ENCODE results near the gene RAB44. TPM values are rescaled to one million over a fixed set of nuclear protein-coding genes. Genes with fewer than 3 reads are reported as not detected.
A peak's percentile ranks its signal among the peaks of the same experiment; 100 is the strongest.

RAB44 gene
- total RNA-seq, 1 donor from 2014 or later = 0.20 TPM

GRCh38 chr6:36780442-36781177 lies 83.0 kb downstream of the RAB44 start:
- no peaks in the 10 kb centered on the region for H3K36me3 Mint-ChIP-seq (ENCODE audit: low read depth)
- H3K4me1 Mint-ChIP-seq = peaks cover 25% of the 10 kb centered on the region
- POLR2A ChIA-PET = interaction anchor here (1.2 to 3.2 kb wide), 4 partner anchors 11 to 25 kb away, joined by 3 to 13 read pairs (median 7); no protein-coding TSS in a partner anchor
- H3K27me3 Mint-ChIP-seq = peaks cover 10% of the 10 kb centered on the region
- DNase-seq = no peak
- peak; percentile 35 for ATAC-seq (ENCODE audit: low read depth)
- no peak for TF ChIP-seq CTCF (IDR thresholded peaks at IDR 0.05)
- intact Hi-C loops (cut with micrococcal nuclease) = loop anchor here (5.0 kb wide), 1 partner anchor 72 kb away; no protein-coding TSS in a partner anchor
- CTCF ChIA-PET = interaction anchor here (1.1 to 6.7 kb wide), 5 partner anchors 14 to 392 kb away, joined by 3 to 98 read pairs (median 7); no protein-coding TSS in a partner anchor
- H3K4me3 Mint-ChIP-seq = peak overlapping the region; percentile 17
- no peaks in the 10 kb centered on the region for H3K9me3 Mint-ChIP-seq
- H3K27ac Mint-ChIP-seq = peak overlapping the region; percentile 76

GRCh38 chr6:36781669-36782068 lies 84.0 kb downstream of the RAB44 start:
- ATAC-seq (ENCODE audit: low read depth) (peak; percentile 75), DNase-seq (no peak)
- Mint-ChIP-seq H3K4me3 (no peak overlapping the region), H3K36me3 (ENCODE audit: low read depth) (no peaks in the 10 kb centered on the region), H3K9me3 (no peaks in the 10 kb centered on the region), H3K27ac (no peak overlapping the region), H3K4me1 (peaks cover 25% of the 10 kb centered on the region), H3K27me3 (peaks cover 9% of the 10 kb centered on the region)
- intact Hi-C loops (cut with micrococcal nuclease) = loop anchor here (1.0 to 5.0 kb wide), 3 partner anchors 15 to 166 kb away; no protein-coding TSS in a partner anchor
- TF ChIP-seq CTCF (IDR thresholded peaks at IDR 0.05) = no peak
- CTCF ChIA-PET = interaction anchor here (1.1 to 6.7 kb wide), 9 partner anchors 9 to 389 kb away, joined by 3 to 98 read pairs (median 7); no protein-coding TSS in a partner anchor
- POLR2A ChIA-PET = interaction anchor here (0.6 to 1.1 kb wide), 3 partner anchors 14 to 237 kb away, joined by 3 to 10 read pairs (median 3); no protein-coding TSS in a partner anchor

Other genes with a start within 250 kb of the RAB44 start
- 23.2 and 26.1 TPM in 2 replicates for gene STK38, start 150.3 kb upstream of the RAB44 start, total RNA-seq
- gene SRSF3, start 103.5 kb upstream of the RAB44 start, total RNA-seq = 421 and 494 TPM in 2 replicates
- gene CDKN1A, start 19.1 kb upstream of the RAB44 start, total RNA-seq = 46.9 and 50.4 TPM in 2 replicates
- gene CPNE5, start 141.6 kb downstream of the RAB44 start, total RNA-seq = 57.8 and 59.1 TPM in 2 replicates
- 23.4 and 27.0 TPM in 2 replicates for gene PPIL1, start 177.0 kb downstream of the RAB44 start, total RNA-seq
- gene C6orf89, start 188.1 kb downstream of the RAB44 start, total RNA-seq = 29.7 and 30.3 TPM in 2 replicates

All from activated B cell treated with CpG ODN at 0.5 μM for 24 hours (primary cell).